ENCODE measurements around the gene WDR82.

- TF ChIP-seq CTCF (IDR thresholded peaks at IDR 0.05) (no peak), POLR2A (IDR thresholded peaks at IDR 0.05) (no peak)
Measured at GRCh38 chr3:52292247-52293065, 14.0 kb upstream of the WDR82 start.

All from upper lobe of left lung (tissue), 4 donors.